Measurements from ENCODE around the gene PCSK2.

The PCSK2 gene

DNA sequence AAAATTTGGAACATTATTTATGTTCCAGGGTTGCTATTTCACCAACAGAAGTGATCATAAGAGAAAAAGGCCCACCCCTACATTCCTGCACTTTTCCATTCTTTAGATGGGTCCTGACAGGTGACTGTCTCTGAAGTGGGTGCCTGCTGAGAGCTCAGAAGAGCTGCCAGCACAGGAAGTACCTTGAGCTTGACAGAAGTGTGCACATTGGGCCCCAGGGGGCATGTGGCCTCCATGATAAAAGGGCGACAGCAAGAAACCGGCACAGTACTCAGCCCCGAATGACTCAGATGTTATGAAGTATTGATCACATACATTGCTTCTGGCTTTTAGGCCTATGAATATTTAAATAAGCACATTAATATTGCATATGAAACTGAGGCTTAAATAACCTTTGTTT is 150.4 kb downstream of the PCSK2 start:
- no peak for TF ChIP-seq POLR2AphosphoS5 (IDR thresholded peaks at IDR 0.05; ENCODE audit: low read depth, low read length)
- TF ChIP-seq POLR2A (IDR thresholded peaks at IDR 0.05; ENCODE audit: low read depth, low read length): no peak
- TF ChIP-seq TAF1 (IDR thresholded peaks at IDR 0.05; ENCODE audit: borderline replicate concordance, low read depth, low read length): no peak
- DNase-seq (ENCODE audit: insufficient read length): no peak
- no peak for FAIRE-seq

DNA sequence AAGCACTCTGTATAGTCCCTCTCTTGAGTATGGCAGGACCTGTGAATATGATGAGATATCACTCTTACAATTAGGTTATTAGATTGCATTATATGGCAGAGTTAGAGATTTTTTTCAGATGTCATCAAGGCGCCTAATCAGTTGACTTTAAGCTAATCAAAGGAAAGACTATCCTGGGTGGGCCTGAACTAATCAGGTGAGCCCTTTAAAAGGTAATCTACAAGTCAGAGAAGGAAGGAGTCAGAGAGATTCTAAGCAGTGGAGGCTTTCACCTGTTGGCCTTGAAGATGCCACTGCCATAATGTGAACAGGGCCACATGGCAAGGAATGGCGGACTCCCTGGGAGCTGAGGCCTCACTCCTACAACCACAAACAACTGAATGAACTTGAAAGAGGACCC is 152.8 kb downstream of the PCSK2 start:
- no peak for FAIRE-seq
- TF ChIP-seq POLR2AphosphoS5 (IDR thresholded peaks at IDR 0.05; ENCODE audit: low read depth, low read length): no peak
- TF ChIP-seq POLR2A (IDR thresholded peaks at IDR 0.05; ENCODE audit: low read depth, low read length): no peak
- no peak for TF ChIP-seq TAF1 (IDR thresholded peaks at IDR 0.05; ENCODE audit: borderline replicate concordance, low read depth, low read length)
- DNase-seq (ENCODE audit: insufficient read length): no peak

DNA sequence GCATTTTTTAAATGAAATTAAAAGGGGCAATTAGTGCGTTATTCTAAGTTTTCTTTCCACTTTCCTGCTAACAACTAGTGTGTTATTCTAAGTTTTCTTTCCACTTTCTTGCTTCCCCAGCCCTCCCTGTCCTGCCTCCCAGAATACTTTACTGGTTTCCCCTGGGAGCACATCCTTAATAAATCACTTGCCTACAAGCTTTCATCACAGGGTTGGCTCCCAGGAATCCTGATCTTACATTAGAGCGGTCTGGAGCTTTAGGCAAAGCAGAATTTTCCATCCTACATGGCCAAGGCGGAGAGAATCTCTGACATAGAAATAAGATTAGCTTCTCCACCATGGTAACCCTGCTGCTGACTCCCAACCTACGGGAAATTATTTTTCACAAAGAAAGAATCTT is 154.0 kb downstream of the PCSK2 start:
- FAIRE-seq (no peak), DNase-seq (ENCODE audit: insufficient read length) (no peak)
- TF ChIP-seq POLR2AphosphoS5 (IDR thresholded peaks at IDR 0.05; ENCODE audit: low read depth, low read length) (no peak), POLR2A (IDR thresholded peaks at IDR 0.05; ENCODE audit: low read depth, low read length) (no peak), TAF1 (IDR thresholded peaks at IDR 0.05; ENCODE audit: borderline replicate concordance, low read depth, low read length) (no peak)

DNA sequence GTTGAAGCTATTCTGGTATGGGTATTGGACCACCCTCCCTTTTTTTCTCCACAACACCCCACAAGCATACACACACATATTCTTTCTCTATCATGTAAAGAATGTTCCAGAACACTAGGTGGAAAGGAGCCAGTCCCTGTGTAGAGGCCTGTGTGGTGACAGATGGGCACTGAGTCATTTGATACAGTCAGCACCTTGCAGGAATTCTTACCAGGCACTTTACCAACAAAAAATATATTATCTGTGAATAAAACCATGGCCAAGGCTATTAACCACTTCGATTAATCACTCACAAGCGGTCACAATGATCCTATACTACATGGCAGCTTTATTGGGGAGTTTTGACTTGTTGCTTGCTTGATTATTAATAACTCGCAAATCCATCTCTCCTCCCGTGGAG is 154.9 kb downstream of the PCSK2 start:
- TF ChIP-seq POLR2AphosphoS5 (IDR thresholded peaks at IDR 0.05; ENCODE audit: low read depth, low read length) (no peak), TAF1 (IDR thresholded peaks at IDR 0.05; ENCODE audit: borderline replicate concordance, low read depth, low read length) (no peak), POLR2A (IDR thresholded peaks at IDR 0.05; ENCODE audit: low read depth, low read length) (no peak)
- FAIRE-seq: no peak
- no peak for DNase-seq (ENCODE audit: insufficient read length)

DNA sequence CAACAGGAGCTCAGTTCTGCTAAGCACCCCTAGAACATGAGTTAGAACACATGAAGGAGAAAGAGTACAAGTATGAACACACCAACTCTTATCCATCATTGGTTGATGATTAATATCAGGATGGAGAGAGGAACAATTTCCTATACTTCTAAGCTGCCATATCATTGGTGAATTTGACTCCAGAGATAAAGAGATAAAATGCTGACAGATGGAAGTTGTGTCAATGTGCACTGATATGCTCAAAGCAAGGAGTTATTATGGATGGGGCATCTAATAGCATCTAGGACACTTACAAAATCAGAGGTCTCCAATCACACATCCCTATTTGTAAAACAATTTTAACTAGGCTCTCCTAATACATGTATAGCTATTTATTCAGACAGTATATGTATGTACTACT is 159.0 kb downstream of the PCSK2 start:
- TF ChIP-seq POLR2A (IDR thresholded peaks at IDR 0.05; ENCODE audit: low read depth, low read length) (no peak), TAF1 (IDR thresholded peaks at IDR 0.05; ENCODE audit: borderline replicate concordance, low read depth, low read length) (no peak), POLR2AphosphoS5 (IDR thresholded peaks at IDR 0.05; ENCODE audit: low read depth, low read length) (no peak)
- DNase-seq (ENCODE audit: insufficient read length) (no peak), FAIRE-seq (no peak)

DNA sequence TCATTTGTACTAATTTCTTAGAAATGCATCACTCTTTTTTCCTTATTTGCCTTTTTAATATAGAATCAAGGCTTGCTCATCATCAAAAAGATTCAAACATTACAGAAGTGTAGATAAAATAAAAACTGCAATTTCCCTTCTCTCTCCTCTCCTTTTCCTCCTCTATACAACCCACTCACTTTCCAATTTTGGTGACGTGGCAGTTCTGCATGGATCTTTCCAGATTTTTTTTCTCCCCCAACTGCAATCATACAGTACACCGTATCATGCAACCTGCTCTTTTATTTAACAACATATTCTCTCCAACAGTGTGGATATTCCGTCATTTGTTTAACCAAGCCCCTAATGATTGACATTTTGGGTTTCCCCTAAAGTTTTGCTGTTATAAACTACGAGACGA is 163.8 kb downstream of the PCSK2 start:
- no peak for DNase-seq (ENCODE audit: insufficient read length)
- FAIRE-seq: no peak
- TF ChIP-seq POLR2A (IDR thresholded peaks at IDR 0.05; ENCODE audit: low read depth, low read length): no peak
- no peak for TF ChIP-seq POLR2AphosphoS5 (IDR thresholded peaks at IDR 0.05; ENCODE audit: low read depth, low read length)
- TF ChIP-seq TAF1 (IDR thresholded peaks at IDR 0.05; ENCODE audit: borderline replicate concordance, low read depth, low read length): no peak

DNA sequence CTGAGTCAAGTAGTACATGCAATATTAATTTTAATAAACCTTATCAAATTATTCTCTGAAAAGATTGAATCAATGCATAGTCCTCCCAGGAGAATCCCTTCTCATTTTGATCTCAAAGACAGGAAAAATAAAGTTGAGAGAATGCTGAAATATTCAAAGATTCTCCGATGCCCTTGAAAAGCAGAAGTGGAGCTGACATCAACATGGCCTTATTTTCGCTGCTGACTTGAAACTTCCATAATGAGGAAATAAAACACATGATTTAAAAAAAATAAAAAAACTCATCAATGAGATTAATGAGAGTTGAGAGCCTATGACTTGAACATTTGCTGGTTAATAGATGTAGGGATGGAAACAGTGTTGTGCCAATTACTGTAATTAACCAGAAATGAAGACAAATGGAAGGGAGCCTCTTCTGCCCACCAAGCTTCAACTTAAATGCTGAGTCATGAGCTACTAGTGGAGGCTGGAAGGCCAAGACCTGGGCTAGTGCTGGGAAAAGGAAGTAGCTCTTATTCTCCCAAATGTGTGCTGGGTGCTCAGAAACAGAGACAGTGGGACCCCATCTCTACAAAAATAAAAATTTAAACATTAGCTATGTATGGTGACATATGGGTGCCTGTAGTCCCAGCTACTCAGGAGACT is 164.4 kb downstream of the PCSK2 start:
- no peak for FAIRE-seq
- no peak for TF ChIP-seq TAF1 (IDR thresholded peaks at IDR 0.05; ENCODE audit: borderline replicate concordance, low read depth, low read length)
- TF ChIP-seq POLR2AphosphoS5 (IDR thresholded peaks at IDR 0.05; ENCODE audit: low read depth, low read length): no peak
- TF ChIP-seq POLR2A (IDR thresholded peaks at IDR 0.05; ENCODE audit: low read depth, low read length): no peak
- no peak for DNase-seq (ENCODE audit: insufficient read length)

DNA sequence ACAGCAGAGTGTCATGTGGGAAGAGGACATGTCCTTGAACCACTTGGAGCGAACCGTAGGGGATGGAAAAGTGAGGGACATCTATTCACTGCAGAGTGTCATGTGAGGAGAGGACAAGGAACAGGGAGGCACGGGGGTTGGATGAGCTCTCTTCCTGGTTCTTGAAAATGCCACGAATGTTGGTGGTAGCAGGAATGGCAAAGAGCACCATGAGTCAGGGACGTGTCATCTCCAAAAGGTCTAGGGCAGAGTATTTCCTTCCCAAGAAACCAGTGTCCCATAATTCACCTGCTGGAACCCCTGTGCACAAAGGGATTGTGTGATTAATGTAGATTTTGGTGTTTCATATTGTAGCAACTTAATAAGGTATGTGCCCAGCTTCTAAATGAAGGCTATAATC is 167.6 kb downstream of the PCSK2 start:
- DNase-seq (ENCODE audit: insufficient read length) (no peak), FAIRE-seq (no peak)
- no peak for TF ChIP-seq POLR2AphosphoS5 (IDR thresholded peaks at IDR 0.05; ENCODE audit: low read depth, low read length)
- no peak for TF ChIP-seq POLR2A (IDR thresholded peaks at IDR 0.05; ENCODE audit: low read depth, low read length)
- no peak for TF ChIP-seq TAF1 (IDR thresholded peaks at IDR 0.05; ENCODE audit: borderline replicate concordance, low read depth, low read length)

DNA sequence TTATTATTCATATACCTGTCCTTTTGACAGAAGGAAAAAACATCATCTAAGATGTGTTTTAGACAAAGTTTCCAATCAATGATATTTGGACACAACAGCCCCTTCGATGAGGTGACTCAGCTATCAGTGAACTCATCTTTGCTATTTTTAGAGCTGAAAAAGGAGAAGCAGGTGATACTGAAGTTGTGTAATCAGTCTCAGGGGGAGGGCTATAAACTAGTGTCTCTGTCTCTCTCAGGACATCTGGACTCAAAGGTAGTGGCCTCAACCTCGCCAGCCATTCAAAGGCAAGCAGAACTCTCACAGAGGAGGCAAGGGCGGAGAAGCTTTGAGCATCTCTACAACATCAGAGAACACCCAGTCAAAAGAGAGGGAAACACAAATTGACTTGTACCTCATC is 168.9 kb downstream of the PCSK2 start:
- DNase-seq (ENCODE audit: insufficient read length) (no peak), FAIRE-seq (no peak)
- TF ChIP-seq POLR2AphosphoS5 (IDR thresholded peaks at IDR 0.05; ENCODE audit: low read depth, low read length) (no peak), TAF1 (IDR thresholded peaks at IDR 0.05; ENCODE audit: borderline replicate concordance, low read depth, low read length) (no peak), POLR2A (IDR thresholded peaks at IDR 0.05; ENCODE audit: low read depth, low read length) (no peak)

DNA sequence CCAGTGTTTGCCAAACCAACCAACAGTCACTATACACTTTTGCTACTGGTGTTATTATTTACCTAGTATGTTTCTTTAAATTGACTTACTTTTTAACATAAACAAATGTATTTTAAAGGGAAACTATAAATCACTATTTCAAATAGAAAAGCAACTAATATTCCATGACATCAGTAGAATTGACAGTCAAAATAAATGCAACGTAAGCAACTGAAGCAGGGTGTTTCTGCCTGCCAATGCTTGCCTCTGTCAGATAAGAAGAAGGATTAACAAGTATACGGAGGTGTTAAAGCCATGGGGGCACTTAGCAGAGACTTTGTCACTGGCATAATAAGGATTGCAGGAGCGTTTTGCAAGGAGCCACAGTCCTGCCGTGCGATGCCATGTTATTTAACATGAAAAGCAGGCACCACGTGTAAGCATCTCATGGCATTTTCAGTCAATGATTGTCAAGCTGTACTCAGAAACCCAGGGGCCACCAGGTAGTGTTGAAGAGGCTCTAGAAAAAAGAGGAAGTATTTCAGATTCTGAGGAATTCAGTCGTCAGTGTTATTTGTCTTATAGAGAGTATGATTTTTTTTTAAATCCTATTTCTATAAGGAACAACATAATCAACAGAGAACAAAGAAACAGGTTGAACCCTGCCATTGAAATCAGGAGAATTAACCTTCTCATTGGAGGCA is 172.6 kb downstream of the PCSK2 start:
- TF ChIP-seq POLR2A (IDR thresholded peaks at IDR 0.05; ENCODE audit: low read depth, low read length) (no peak), TAF1 (IDR thresholded peaks at IDR 0.05; ENCODE audit: borderline replicate concordance, low read depth, low read length) (no peak), POLR2AphosphoS5 (IDR thresholded peaks at IDR 0.05; ENCODE audit: low read depth, low read length) (no peak)
- no peak for FAIRE-seq
- DNase-seq (ENCODE audit: insufficient read length): no peak

DNA sequence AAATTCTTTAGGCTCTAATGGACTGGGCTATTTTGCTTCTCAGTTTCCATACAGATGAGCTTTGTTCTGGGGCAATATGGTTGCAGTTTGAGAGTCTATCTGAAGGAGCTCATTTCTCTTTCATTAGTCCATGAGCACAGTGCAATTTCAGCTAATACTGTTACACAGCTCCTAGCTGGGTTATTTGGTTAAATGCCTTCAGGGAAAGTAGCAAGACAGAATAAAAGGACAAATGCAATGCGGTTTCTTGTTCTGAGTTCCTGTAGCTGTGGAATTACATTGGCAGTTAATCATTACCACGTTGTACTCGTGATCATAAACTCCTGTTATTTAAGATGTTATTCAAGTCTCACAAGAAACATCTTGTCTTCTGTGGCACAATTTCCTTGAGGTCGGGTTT is 176.6 kb downstream of the PCSK2 start:
- no peak for TF ChIP-seq TAF1 (IDR thresholded peaks at IDR 0.05; ENCODE audit: borderline replicate concordance, low read depth, low read length)
- TF ChIP-seq POLR2A (IDR thresholded peaks at IDR 0.05; ENCODE audit: low read depth, low read length): no peak
- no peak for TF ChIP-seq POLR2AphosphoS5 (IDR thresholded peaks at IDR 0.05; ENCODE audit: low read depth, low read length)
- no peak for FAIRE-seq

DNA sequence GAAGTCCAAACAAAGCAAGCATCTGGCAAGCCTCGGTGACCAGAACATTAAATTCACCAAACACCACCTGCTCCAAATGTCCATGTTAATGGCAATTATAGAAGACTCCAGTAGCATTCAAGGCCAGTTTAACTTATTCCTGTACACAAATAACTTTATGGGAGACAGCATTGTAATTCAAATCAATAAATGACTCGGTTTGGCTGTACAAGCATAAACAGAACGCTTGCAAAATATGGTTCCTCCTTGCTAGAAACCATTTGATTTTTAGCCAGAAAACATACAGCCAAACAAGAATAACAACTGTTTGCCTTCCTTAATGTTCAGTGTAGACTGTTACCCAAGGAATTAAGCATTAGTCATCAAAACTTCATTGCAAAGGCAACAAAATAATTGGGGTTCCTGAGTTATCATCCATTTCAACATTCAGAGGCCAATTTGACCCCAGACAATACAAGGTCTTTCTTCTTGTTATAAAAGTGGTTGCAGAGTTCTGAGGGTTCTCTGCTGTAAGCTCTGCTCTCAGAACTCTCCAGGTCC is 179.3 kb downstream of the PCSK2 start:
- FAIRE-seq (no peak), DNase-seq (ENCODE audit: insufficient read length) (no peak)

More for the DNA sequence above, 176.6 kb downstream of the PCSK2 start:
- DNase-seq (ENCODE audit: insufficient read length): no peak

More for the DNA sequence above, 179.3 kb downstream of the PCSK2 start:
- no peak for TF ChIP-seq POLR2AphosphoS5 (IDR thresholded peaks at IDR 0.05; ENCODE audit: low read depth, low read length)
- TF ChIP-seq POLR2A (IDR thresholded peaks at IDR 0.05; ENCODE audit: low read depth, low read length): no peak
- TF ChIP-seq TAF1 (IDR thresholded peaks at IDR 0.05; ENCODE audit: borderline replicate concordance, low read depth, low read length): no peak
